ENCODE data around the gene KHDC4. TPM values are rescaled to one million over a fixed set of nuclear protein-coding genes. Genes with fewer than 3 reads are reported as not detected.
A peak's percentile ranks its signal among the peaks of the same experiment; 100 is the strongest.

The KHDC4 gene
- total and polyA plus RNA-seq, 9 of the 15 experiments (the other 6 are each of a cell fraction or from before 2014, with no cell fraction given), result 12.1 to 185 (median 65.6) TPM

- no peak for TF ChIP-seq SRSF3 (IDR thresholded peaks at IDR 0.05; ENCODE audit: insufficient read depth, low read length)
- no peak for TF ChIP-seq MED1 (CRISPR knock-in tag; IDR thresholded peaks at IDR 0.05; ENCODE audit: borderline replicate concordance)
- no peak; the same call in 1 of the 2 replicates for TF ChIP-seq RREB1 (CRISPR knock-in tag; IDR thresholded peaks at IDR 0.05)
- TF ChIP-seq KDM4B (IDR thresholded peaks at IDR 0.05; ENCODE audit: borderline replicate concordance in 2 of 2, low read depth in 1 of 2), result 0 out of 4 replicates have a peak, but pooled peaks of 1 of the 2 experiments have one; percentile 39
- TF ChIP-seq TEAD4 (IDR thresholded peaks at IDR 0.05; ENCODE audit: low read length), result 0 out of 2 replicates have a peak, but pooled peaks have one; percentile 8
- no peak for TF ChIP-seq TEAD4 (CRISPR knock-in tag; IDR thresholded peaks at IDR 0.05; ENCODE audit: borderline replicate concordance)
- TF ChIP-seq ETV1 (tag; conservative IDR thresholded peaks at IDR 0.05; ENCODE audit: low read depth), result peak; percentile 93
- TF ChIP-seq ZNF785 (CRISPR knock-in tag; IDR thresholded peaks at IDR 0.05), result no peak
- TF ChIP-seq HDAC1 (IDR thresholded peaks at IDR 0.05), result no peak
- TF ChIP-seq KHSRP (IDR thresholded peaks at IDR 0.05), result no peak
- TF ChIP-seq BRD9 (IDR thresholded peaks at IDR 0.05; ENCODE audit: low read depth, partially characterized antibody), result no peak
- TF ChIP-seq ZNF764 (CRISPR knock-in tag; IDR thresholded peaks at IDR 0.05; ENCODE audit: low read depth), result no peak
- no peak for TF ChIP-seq IRF9 (tag; IDR thresholded peaks at IDR 0.05)
- peak; percentile 92 to 96 for TF ChIP-seq FOXK2 (conservative IDR thresholded peaks at IDR 0.05 in 1 of 2, IDR thresholded peaks at IDR 0.05 in 1 of 2; ENCODE audit: low read depth in 2 of 2)
- no peak for TF ChIP-seq NKRF (IDR thresholded peaks at IDR 0.05; ENCODE audit: borderline replicate concordance)
These were observed 49.2 kb upstream of the KHDC4 start (continued) for GRCh38 chr1:155983191-155984024.

Measured in K562 (cell line).